HepG2 (cell line): ENCODE results near the gene MEG3. TPM values are rescaled to one million over a fixed set of nuclear protein-coding genes. Genes with fewer than 3 reads are reported as not detected.

ENCODE experiments used
- ARHGAP35 ChIP-seq: sonication (generic); formaldehyde crosslinking; IDR thresholded peaks from 2 replicates; pipeline ENCODE4 v1.9.0; 2022; ENCODE audit warnings: mild to moderate bottlenecking, inconsistent platforms, moderate library complexity, missing genetic modification reagents, borderline replicate concordance
- ERF ChIP-seq: IDR thresholded peaks from 2 replicates; pipeline ENCODE4 v1.6.1; 2018; ENCODE audit warnings: missing biosample characterization, missing genetic modification reagents
- GATAD2A ChIP-seq: IDR thresholded peaks from 2 replicates; pipeline ENCODE4 v1.6.1; 2016
- KIAA2018 ChIP-seq: sonication (generic); formaldehyde crosslinking; IDR thresholded peaks from 2 replicates; pipeline ENCODE4 v1.5.0; 2020; ENCODE audit warnings: mild to moderate bottlenecking, missing genetic modification reagents, borderline replicate concordance
- NCOA2 ChIP-seq: sonication (generic); formaldehyde crosslinking; IDR thresholded peaks from 2 replicates; pipeline ENCODE4 v1.8.0; 2022; ENCODE audit warnings: inconsistent platforms
- PHF5A ChIP-seq: IDR thresholded peaks from one replicate; pipeline ENCODE4 v1.6.1; 2018; ENCODE audit warnings: low read depth, missing genetic modification reagents; ENCODE audit not compliant: unreplicated experiment
- RFX5 ChIP-seq: IDR thresholded peaks from 2 replicates; pipeline ENCODE4 v1.6.1; 2011; ENCODE audit warnings: low read depth, low read length, improper control_type of control experiment
- RORA ChIP-seq: sonication (generic); formaldehyde crosslinking; IDR thresholded peaks from 2 replicates; pipeline ENCODE4 v1.5.0; 2020; ENCODE audit warnings: mild to moderate bottlenecking, missing genetic modification reagents, moderate library complexity
- TAF1 ChIP-seq: sonication (generic); formaldehyde crosslinking; IDR thresholded peaks from 2 replicates; pipeline ENCODE4 v1.4.0; 2020; ENCODE audit warnings: missing genetic modification reagents
- YEATS4 ChIP-seq: sonication (generic); formaldehyde crosslinking; IDR thresholded peaks from 2 replicates; pipeline ENCODE4 v1.4.0; 2020; ENCODE audit warnings: missing genetic modification reagents, borderline replicate concordance
- ZHX2 ChIP-seq, 2 experiments: sonication (generic) in 1 of 2; formaldehyde crosslinking in 1 of 2; IDR thresholded peaks; 2 replicates each; pipeline versions ENCODE4 v1.6.1 to v1.9.0; 2014 to 2022; ENCODE audit warnings: antibody characterized with exemption in 1 of 2, borderline replicate concordance in 1 of 2, inconsistent platforms in 1 of 2, low read depth in 1 of 2, missing genetic modification reagents in 1 of 2
- ZNF138 ChIP-seq: sonication (generic); formaldehyde crosslinking; IDR thresholded peaks from 2 replicates; pipeline ENCODE4 v1.5.0; 2020; ENCODE audit warnings: mild to moderate bottlenecking, low read depth, missing genetic modification reagents
- ZNF232 ChIP-seq: sonication (generic); formaldehyde crosslinking; IDR thresholded peaks from 2 replicates; pipeline ENCODE4 v1.4.0; 2020; ENCODE audit warnings: missing genetic modification reagents, borderline replicate concordance
- ZNF296 ChIP-seq: sonication (generic); formaldehyde crosslinking; conservative IDR thresholded peaks from 2 replicates; pipeline ENCODE4 v1.5.0; 2020; ENCODE audit warnings: mild to moderate bottlenecking, missing genetic modification reagents
- ZNF761 ChIP-seq: sonication (generic); formaldehyde crosslinking; conservative IDR thresholded peaks from 2 replicates; pipeline ENCODE4 v1.4.0; 2020; ENCODE audit warnings: mild to moderate bottlenecking, missing genetic modification reagents
- ZNF883 ChIP-seq: sonication (generic); formaldehyde crosslinking; IDR thresholded peaks from 2 replicates; pipeline ENCODE4 v1.5.1; 2020; ENCODE audit warnings: mild to moderate bottlenecking, missing genetic modification reagents; ENCODE audit errors: not compliant biosample characterization
- ZSCAN25 ChIP-seq: sonication (generic); formaldehyde crosslinking; IDR thresholded peaks from 2 replicates; pipeline ENCODE4 v1.8.0; 2022; ENCODE audit warnings: mild to moderate bottlenecking, missing genetic modification reagents
- polyA plus RNA-seq, 8 experiments: library from polyadenylated mRNA; depleted of rRNA in 3 of 8; stranded (reverse) in 7 of 8; unstranded in 1 of 8; fragments of >200 nt; fragmentation: Illumina TruSeq in 4 of 8; extraction: Trizol in 4 of 8; gene quantifications; 2 replicates each; pipeline versions ENCODE4 v1.2.1 to v1.2.3, GENCODE V29; 2011 to 2016; ENCODE audit warnings: low read depth in 4 of 8, missing spikeins in 1 of 8, mixed read lengths in 1 of 8; ENCODE audit not compliant: insufficient read depth in 1 of 8
- total RNA-seq, 5 experiments: library from RNA; depleted of rRNA; stranded (reverse); fragments of >200 nt; fragmentation: Illumina TruSeq; extraction: Trizol; gene quantifications; 2 replicates each; pipeline ENCODE4 v1.2.3, GENCODE V29; 2016; ENCODE audit warnings: low read depth in 1 of 5

The MEG3 gene
- total and polyA plus RNA-seq, 2 of the 13 experiments (the other 11 are each of a cell fraction or from before 2014, with no cell fraction given): 0.17 TPM; not detected in 1

GRCh38 chr14:100822013-100822412, 3.9 kb upstream of the MEG3 start (continued):
- TF ChIP-seq ZNF232 (CRISPR knock-in tag) (no peak), YEATS4 (CRISPR knock-in tag) (no peak), ZNF883 (CRISPR knock-in tag) (no peak), GATAD2A (CRISPR knock-in tag) (peak; percentile 75), ZNF761 (CRISPR knock-in tag) (0 out of 2 replicates have a peak, but pooled peaks have one; percentile 45), TAF1 (CRISPR knock-in tag) (peak; percentile 32; the same call in 1 of the 2 replicates), KIAA2018 (no peak), RORA (CRISPR knock-in tag) (no peak), PHF5A (no peak), ZSCAN25 (no peak), ERF (CRISPR knock-in tag) (no peak), NCOA2 (peak; percentile 54; the same call in 1 of the 2 replicates), RFX5 (no peak), ARHGAP35 (CRISPR knock-in tag) (no peak), ZNF296 (no peak), ZHX2 (IDR thresholded peaks at IDR 0.05; ENCODE audit: low read depth) (no peak), ZHX2 (CRISPR knock-in tag; IDR thresholded peaks at IDR 0.05; ENCODE audit: borderline replicate concordance) (no peak), ZNF138 (no peak)
